HG03159 (cell line): ENCODE results near the gene FYN.

Experiments
- ATAC-seq: cut with Tn5 transposase; IDR thresholded peaks from one replicate; pipeline ENCODE4 v1.9.1; 2021; ENCODE audit warnings: mild to moderate bottlenecking, moderate library complexity; ENCODE audit not compliant: unreplicated experiment

Gene FYN

GRCh38 chr6:111667931-111668330 is 205.3 kb downstream of the FYN start:
- ATAC-seq, result no peak

- ATAC-seq, result no peak
These were observed 206.4 kb downstream of the FYN start for GRCh38 chr6:111666847-111667246.

GRCh38 chr6:111664565-111665030 is 208.7 kb downstream of the FYN start:
- no peak for ATAC-seq

- no peak for ATAC-seq
These were observed 209.3 kb downstream of the FYN start for GRCh38 chr6:111663692-111664564.

GRCh38 chr6:111662794-111663593 is 210.3 kb downstream of the FYN start:
- no peak for ATAC-seq

- no peak for ATAC-seq
These were observed 211.0 kb downstream of the FYN start for GRCh38 chr6:111662072-111662793.

GRCh38 chr6:111661541-111662061 is 211.7 kb downstream of the FYN start:
- no peak for ATAC-seq

GRCh38 chr6:111660531-111660930 is 212.7 kb downstream of the FYN start:
- ATAC-seq, result no peak

- ATAC-seq, result no peak
These were observed 214.6 kb downstream of the FYN start for GRCh38 chr6:111658462-111659154.

- ATAC-seq, result no peak
These were observed 216.1 kb downstream of the FYN start for GRCh38 chr6:111657146-111657545.

- ATAC-seq, result no peak
These were observed 219.3 kb downstream of the FYN start for GRCh38 chr6:111653979-111654378.

- ATAC-seq, result no peak
These were observed 219.8 kb downstream of the FYN start for GRCh38 chr6:111653434-111653833.

GRCh38 chr6:111652156-111652555 is 221.1 kb downstream of the FYN start:
- no peak for ATAC-seq

- ATAC-seq, result no peak
These were observed 221.8 kb downstream of the FYN start for GRCh38 chr6:111651185-111652034.

GRCh38 chr6:111650049-111650448 is 223.2 kb downstream of the FYN start:
- no peak for ATAC-seq

- ATAC-seq, result no peak
These were observed 225.2 kb downstream of the FYN start for GRCh38 chr6:111648100-111648499.

GRCh38 chr6:111646942-111647341 is 226.3 kb downstream of the FYN start:
- no peak for ATAC-seq

GRCh38 chr6:111646034-111646433 is 227.2 kb downstream of the FYN start:
- ATAC-seq, result no peak

GRCh38 chr6:111644893-111645430 is 228.3 kb downstream of the FYN start:
- ATAC-seq, result no peak
